Measurements from ENCODE around the gene PDILT.

GRCh38 chr16:20424129-20424866 lies 19.8 kb upstream of the PDILT start:
- TF ChIP-seq POLR2A (IDR thresholded peaks at IDR 0.05) (no peak), POLR2AphosphoS5 (IDR thresholded peaks at IDR 0.05) (no peak)
